ENCODE measurements around the gene MFSD12.
"Not testable (repeated sequence)": the region's sequence is repeated elsewhere in the genome, so short reads cannot be mapped to it uniquely, and the experiment has no call there.

Gene MFSD12

DNA sequence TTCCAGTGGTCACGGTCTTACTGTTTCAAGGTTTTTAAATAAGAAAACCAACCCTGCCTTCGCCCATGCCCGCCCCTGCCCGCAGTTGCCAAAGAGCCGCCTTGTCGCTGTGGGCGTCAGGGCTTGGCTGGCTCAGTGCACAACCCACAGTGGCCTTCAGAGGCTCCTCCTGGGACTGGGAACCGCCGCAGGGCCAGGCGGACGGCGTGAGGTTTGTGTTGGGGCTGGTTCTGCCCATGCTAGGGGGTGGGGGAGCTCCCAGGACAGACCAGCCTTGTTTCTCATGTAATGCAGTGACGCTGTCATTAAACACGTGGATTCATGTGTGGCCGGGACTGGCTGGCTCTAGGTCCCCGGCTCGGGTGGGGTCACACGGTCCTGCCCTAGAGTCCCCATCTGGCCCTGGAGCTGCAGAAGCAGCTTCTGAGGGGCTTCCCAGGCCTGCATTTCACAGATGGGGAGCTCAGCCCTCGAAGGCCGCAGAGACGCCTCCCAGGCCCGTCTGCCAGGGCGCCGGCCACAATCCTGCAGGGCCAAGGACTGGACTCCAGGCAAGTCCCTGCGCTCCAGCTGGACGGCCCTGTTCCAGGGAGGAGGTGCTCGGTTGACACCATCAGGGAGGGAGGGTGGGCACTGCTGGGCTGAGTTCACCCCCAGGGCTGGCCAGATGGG, 20.8 kb downstream of the MFSD12 start:
- DNase-seq = no peak

DNA sequence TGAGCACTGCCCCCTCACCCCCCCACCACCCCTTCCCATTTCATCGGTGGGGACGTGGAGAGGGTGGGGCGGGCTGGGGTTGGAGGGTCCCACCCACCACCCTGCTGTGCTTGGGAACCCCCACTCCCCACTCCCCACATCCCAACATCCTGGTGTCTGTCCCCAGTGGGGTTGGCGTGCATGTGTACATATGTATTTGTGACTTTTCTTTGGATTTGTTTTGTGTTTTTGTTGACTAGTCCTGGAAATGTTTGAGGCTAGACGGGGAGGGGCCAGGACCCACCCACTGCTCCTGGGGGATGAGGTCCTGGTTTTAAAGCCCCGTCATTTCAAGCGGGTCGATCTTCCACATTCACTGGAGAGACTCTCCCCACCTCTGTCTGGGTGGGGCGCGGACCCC, 21.4 kb downstream of the MFSD12 start:
- no peak for DNase-seq

DNA sequence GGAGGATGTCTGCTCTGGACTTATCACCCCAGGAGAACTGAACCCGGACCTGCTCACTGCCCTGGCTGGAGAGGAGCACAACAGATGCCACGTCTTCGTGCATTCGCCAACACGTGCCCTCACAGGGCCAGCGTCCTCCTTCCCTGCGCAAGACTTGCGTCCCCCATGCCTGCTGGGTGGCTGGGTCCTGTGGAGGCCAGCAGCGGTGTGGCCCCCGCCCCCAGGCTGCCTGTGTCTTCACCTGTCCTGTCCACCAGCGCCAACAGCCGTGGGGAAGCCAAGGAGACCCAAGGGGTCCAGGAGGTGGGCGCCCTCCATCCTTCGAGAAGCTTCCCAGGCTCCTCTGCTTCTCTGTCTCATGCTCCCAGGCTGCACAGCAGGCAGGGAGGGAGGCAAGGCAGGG, 21.8 kb downstream of the MFSD12 start:
- DNase-seq = no peak

DNA sequence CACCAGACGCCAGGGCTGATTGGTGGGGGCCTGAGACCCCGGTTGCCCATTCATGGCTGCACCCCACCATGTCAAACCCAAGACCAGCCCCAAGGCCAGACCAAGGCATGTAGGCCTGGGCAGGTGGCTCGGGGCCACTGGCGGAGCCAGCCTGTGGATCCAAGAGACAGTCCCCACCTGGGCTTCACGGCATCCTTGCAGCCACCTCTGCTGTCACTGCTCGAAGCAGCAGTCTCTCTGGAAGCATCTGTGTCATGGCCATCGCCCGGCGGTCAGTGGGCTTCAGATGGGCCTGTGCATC, 22.2 kb downstream of the MFSD12 start:
- DNase-seq = no peak

DNA sequence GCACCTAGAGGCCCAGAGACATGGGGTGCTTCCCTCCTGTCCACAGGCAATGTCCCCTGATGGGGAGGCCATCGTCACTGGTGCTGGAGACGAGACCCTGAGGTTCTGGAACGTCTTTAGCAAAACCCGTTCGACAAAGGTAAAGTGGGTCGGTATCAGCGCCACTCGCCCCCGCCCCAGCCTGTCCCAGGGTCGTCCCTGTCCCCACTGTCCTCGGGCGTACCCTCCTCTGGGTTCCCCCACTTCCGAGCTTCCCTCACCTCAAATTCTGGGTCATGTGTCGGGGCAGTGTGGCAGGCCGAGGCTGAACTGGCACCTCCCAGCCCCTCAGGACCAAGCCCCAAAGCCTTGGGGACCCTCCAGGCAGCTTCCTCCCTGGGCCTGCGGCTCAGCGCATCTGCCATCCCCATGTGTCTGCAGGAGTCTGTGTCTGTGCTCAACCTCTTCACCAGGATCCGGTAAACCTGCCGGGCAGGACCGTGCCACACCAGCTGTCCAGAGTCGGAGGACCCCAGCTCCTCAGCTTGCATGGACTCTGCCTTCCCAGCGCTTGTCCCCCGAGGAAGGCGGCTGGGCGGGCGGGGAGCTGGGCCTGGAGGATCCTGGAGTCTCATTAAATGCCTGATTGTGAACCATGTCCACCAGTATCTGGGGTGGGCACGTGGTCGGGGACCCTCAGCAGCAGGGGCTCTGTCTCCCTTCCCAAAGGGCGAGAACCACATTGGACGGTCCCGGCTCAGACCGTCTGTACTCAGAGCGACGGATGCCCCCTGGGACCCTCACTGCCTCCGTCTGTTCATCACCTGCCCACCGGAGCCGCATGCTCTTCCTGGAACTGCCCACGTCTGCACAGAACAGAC, 22.8 kb downstream of the MFSD12 start:
- no peak for DNase-seq

DNA sequence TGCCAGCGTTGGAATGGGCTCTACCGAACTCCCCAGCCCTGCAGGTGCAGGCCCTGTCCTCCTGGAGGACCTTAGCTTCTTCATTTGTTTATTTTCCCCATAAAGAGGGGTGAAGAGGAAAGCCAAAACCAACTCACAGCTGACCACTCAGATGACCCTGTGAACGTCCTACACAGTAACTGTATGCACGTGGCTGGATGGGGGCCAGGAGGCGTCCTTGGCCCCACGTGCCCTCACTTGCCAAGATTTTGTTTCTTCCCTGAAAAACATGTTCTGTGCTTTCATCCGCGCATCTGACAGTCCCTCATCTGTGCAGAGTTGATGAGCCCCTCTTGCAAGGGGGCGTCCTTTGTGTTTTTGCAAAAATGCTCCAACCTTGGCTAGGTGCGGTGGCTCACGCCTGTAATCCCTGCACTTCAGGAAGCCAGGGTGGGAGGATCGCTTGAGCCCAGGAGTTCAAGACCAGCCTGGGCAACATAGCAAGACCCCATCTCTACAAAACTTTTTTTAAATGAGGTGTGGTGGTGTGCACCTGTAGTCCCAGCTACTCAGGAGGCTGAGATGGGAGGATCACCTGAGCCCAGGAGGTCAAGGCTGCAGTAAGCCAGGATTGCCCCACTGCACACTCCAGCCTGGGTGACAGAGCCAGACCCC, 23.7 kb downstream of the MFSD12 start:
- no peak for DNase-seq

DNA sequence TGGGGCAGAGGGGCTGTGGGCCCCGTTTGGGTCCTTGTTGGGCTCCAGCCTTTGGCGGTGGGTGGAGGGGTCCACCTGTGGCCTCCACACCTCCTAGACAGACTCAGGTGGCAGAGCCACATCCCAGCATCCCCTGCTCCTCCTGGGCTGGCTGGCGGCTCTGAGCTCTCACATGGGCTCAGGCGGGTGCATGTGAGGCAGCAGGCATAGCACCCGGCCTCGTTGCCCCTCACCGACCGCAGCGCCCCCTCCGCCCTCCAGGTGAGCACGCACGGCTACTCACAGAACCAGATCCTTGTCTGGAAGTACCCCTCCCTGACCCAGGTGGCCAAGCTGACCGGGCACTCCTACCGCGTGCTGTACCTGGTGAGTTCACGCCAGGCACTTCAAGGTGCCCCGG, 24.4 kb downstream of the MFSD12 start:
- DNase-seq = no peak

DNA sequence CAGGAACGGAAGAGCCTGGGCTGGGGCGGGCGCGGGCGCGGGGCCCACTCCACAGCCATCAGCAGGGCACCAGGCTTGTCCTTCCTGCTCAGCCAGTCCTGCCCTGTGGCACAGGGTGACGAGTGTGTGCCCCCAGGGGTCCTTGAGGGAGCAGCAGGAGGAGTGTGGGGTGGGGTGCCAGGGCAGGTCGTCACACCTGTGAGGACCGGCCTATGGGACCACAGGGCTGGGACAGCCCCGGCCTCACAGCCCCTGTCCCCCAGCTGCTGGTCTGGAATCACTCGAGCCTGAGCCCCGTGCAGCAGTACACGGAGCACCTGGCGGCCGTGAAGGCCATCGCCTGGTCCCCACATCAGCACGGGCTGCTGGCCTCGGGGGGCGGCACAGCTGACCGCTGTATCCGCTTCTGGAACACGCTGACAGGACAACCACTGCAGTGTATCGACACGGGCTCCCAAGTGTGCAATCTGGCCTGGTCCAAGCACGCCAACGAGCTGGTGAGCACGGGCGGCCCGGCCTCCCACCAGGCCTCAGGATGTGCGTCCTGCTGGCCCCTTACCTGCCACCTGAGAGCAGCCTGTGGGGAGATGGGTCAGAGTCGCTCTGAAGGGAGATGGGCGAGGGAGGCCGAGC, 25.1 kb downstream of the MFSD12 start:
- DNase-seq = no peak

DNA sequence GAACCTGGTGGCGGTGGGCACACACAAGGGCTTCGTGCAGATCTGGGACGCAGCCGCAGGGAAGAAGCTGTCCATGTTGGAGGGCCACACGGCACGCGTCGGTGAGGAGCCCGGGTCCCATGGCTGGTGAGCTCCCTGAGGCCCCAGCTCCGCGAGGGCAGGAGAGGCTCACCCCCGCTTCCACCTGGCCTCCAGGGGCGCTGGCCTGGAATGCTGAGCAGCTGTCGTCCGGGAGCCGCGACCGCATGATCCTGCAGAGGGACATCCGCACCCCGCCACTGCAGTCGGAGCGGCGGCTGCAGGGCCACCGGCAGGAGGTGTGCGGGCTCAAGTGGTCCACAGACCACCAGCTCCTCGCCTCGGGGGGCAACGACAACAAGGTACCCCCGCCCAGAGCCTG, 25.7 kb downstream of the MFSD12 start:
- no peak for DNase-seq

DNA sequence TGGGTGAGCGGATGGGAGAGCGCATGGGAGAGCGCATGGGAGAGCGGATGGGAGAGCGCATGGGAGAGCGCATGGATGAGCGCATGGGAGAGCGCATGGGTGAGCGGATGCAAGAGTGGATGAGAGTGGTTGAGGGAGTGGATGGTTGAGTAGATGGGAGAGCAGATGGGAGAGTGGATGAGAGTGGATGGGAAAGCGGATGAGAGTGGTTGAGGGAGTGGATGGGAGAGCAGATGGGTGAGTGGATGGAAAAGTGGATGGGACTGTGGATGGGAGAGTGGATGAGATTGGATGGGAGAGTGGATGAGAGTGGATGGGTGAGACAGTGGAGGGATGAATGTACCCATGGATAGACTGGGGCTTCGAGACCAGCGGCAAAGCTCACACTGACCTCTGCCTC, 27.0 kb downstream of the MFSD12 start:
- no peak for DNase-seq

DNA sequence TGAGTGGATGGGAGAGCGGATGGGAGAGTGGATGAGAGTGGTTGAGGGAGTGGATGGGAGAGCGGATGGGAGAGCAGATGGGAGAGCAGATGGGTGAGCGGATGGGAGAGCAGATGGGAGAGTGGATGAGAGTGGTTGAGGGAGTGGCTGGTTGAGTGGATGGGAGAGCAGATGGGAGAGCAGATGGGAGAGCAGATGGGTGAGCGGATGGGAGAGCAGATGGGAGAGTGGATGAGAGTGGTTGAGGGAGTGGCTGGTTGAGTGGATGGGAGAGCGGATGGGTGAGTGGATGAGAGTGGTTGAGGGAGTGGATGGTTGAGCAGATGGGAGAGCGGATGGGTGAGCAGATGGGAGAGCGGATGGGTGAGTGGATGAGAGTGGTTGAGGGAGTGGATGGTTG, 28.1 kb downstream of the MFSD12 start:
- not testable (repeated sequence) for DNase-seq

DNA sequence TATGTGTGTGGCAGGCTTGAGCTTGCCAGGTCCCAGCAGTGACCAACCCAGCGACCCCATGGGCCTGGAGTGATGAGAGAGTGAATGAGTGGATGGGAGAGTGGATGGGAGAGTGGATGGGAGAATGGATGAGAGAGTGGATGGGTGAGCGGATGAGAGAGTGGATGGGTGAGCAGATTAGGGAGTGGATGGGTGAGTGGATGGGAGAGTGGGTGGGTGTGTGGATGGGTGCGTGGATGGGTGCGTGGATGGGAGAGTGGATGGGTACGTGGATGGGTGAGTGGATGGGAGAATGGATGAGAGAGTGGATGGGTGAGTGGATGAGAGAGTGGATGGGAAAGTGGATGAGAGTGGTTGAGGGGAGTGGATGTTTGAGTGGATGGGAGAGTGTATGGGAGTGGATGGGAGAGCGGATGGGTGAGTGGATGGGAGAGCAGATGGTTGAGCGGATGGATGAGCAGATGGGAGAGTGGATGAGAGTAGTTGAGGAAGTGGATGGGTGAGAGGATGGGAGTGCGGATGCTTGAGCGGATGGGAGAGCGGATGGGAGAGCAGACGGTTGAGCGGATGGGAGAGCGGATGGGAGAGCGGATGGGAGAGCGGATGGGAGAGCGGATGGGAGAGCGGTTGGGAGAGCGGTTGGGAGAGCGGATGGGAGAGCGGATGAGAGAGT, 28.7 kb downstream of the MFSD12 start:
- DNase-seq = no peak

DNA sequence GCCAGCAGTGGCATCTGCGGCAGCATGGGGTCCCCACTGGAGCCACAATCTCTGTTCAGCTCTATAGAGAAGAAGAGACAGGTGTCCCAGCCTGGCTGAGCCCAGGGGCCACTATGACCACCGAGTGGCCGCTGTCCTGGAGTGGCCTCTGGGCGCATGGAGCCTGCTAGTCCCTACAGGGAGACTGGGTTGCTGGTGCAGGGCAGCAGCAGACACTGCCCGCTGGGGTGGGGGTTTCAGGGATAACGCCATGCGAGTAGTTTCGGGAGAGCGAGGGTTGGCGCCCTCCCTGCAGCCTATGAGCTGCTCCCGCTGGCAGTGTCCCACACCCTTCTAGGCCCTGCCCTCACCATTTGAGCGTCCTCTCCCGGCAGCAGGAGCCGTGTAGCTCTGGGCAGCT, 29.3 kb downstream of the MFSD12 start:
- DNase-seq = no peak

DNA sequence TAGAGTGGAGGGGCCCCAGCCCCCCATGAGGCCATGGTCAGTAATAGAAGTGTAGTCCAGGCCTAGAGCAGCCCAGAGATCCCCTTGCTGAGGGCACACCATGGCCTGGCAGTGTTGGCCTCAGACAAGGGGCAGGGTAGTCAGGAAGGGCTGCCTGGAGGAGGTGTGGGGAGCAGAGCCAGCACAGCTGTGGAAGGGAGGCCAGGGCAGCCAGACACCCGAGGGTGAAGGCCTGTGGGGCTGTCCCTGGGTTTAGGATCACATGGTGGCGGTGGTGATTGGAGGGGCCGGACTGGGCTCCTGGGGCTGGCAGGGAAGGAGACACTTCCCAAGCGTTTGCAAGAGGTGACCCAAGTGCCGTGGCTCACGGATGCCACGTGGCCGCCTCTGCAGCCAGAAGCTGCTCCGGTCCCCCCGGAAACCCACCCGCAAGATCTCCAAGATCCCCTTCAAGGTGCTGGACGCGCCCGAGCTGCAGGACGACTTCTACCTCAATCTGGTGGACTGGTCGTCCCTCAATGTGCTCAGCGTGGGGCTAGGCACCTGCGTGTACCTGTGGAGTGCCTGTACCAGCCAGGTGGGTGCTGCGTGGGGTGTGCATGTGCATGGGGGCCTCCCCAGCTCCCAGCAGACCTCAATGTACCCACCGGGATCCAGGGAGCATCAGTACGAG, 30.0 kb downstream of the MFSD12 start:
- no peak for DNase-seq

DNA sequence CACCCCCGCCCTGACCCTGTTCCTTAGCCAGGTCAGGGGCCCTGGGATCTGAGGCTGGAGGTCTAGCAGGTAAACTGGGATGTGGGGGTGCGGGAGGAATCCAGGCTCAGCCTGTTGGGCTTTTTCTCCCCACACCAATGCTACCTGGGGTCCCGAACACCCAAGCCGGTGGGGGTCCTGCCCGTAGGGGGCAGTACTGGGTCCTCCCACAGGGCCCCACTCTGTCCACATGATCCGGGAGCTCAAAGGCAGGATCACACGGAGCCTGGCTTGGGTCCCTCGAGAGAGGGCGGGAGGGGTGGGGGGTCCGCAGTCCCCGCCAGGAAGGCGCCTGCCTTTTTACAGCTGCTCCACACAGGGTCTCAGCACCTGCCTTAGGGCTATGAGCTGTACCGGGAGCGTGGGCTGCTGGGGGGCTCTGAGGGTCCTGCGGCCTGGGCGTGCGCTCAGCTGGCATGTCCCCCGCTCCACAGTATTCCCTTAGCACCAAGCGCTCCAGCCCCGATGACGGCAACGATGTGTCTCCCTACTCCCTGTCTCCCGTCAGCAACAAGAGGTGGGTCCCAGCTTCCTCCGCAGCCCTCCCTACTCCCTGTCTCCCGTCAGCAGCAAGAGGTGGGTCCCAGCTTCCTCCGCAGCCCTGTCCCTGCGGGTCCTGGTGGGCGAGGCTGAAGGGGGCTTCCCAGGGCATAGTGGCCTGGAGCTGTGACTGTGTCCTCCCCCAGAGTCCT, 30.7 kb downstream of the MFSD12 start:
- no peak for DNase-seq

DNA sequence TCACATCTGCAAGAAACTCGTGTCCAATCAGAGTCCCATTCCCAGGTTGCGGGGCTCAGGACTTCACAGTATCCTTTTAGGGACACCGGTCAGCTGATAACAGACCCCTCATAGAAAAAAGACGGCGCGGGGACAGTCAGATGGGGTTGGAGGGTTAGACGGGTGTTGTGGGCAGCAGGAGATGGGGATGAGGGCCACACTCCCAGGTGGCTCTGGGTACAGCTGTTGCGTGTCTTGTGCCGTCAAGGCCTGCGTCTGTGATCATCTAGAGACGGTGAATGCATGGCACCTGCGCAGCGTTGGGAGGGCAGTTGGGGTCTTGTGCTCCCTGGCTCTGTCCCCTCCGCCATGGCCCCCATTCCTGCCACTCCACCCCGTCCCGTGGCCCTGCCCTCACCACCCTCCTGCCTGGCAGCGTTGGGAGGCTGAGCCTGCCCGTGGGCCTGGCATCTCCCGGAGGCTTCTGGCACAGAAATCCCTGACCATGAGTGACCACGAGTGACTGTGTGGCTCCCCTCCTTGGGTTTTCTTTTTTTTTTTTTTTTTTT, 32.4 kb downstream of the MFSD12 start:
- DNase-seq = no peak

DNA sequence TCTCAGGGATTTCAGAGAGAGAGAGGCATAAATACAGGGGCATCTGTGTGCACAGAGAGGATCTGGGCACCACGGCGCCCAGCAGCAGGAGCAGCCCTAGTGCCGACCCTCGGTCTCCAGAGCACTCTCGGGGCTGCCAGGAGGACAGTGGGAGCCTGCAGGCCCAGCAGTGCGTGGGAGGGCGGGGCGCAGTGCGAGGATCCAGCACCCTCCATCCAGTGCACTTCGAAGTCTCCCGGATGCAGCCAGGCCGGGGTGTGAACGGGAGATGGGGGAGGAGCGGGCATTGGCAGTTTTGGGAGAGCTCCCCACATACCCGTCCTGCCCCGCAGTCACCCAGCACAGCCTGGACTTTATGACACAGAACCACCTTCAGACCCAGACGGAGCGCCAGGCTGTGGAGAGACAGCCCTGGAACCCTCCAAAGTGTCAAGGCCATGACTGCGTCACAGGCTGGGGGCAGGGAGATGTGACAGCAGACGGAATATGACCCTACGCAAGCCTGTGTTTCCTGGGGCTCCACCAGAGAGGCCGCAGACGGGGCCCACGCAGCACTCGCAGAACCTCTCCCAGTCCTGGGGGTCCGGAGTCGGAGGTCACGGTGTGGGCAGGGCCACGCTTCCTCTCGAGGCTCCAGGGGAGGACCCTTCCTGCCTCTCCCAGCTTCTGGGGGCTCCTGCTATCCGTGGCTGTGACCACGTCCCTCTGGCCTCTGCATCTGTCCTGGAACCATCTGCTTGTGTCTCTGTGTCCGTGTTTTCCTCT, 33.1 kb downstream of the MFSD12 start:
- DNase-seq = no peak

DNA sequence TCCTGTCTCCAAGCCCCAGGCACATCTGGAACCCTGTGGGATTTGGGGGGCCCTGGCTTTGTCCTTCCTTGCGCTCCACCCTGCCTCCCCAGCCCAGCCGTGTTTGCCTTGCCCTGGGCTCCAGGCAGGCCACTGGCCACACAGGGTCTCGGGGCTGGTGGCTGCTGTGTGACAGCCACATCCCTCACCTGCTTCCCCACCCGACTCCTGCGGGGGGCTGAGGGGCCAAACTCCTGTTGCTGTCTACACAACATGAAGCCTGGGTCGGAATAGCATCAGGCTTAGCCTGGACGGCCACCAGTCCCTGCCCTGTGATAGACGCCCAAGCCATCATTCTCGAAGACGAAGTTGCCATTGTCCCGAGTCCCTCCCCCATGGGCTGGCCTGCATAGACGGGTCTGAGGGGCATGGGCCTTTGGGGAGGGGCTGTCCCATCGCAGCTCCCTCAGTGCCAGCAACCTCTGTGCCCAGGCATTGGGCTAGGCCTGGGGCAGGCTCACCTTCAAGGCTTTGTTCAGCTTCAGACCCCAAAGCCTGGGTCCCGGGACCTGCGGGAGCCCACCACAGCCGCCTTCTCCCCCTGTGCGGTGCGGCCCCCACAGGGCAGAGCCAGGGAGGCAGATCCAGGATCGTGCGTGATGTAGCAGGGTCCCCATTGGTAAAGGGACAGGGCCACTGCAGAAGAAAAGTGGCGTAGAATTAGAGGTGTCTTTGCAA, 33.9 kb downstream of the MFSD12 start:
- no peak for DNase-seq

DNA sequence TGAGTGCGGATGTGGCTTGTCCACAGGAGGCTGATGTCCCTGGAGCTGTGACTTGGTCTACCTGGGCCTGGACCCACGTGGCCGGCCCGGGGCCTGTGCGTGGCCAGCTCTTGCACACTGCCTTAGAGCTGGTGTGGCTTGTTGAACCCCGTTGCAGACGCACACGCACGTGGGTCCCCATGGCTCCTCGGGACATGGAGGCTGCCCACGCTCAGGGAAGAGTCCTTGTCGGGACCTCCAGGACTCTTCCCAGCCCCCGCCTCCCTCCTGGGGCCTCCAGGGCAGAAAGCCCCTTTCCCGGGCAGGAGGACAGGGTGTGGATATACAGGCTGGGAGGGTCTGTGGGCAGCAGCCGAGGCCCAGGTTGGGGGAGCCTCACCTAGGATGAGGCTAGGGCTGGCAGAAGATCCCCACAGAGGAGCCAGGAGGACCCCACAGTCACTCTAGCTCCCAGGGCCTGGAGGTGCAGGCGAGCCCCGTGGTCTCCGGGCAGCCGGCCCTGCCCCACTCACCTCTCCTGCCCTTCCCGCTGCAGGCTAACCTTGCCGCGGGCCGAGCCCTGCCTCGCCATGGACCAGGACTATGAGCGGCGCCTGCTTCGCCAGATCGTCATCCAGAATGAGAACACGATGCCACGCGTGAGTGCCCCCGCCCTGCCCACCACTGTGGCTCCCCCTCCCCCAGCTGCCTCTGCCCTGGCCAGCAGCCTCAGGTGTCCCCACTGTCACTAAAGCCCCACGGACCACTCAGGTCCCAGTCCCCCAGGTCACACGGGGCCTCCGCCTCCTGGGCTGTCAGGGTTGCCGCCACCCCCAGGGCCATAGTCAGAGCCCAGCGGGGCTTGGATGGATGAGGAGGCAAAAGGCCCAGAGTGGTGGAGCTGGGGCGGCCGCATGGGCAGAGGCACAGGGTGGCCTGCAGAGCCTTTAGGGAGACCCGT, 34.7 kb downstream of the MFSD12 start:
- no peak for DNase-seq

All from activated CD4-positive, CD25-positive, alpha-beta regulatory T cell (primary cell).